GM23248 (cell line): Measurements from ENCODE around the gene DOK1. TPM values are rescaled to one million over a fixed set of nuclear protein-coding genes. Genes with fewer than 3 reads are reported as not detected.

ENCODE experiments used
- DNase-seq: peaks from one replicate; pipeline ENCODE4 v3.0.0-alpha.2; 2015
- H2AFZ ChIP-seq: fragments of 200-600 bp; sonication (generic); 2 replicates; pipeline ENCODE4 v1.6.1; 2016; ENCODE audit warnings: antibody characterized with exemption
- H3F3A ChIP-seq: fragments of 200-600 bp; sonication (generic); 2 replicates; pipeline ENCODE4 v1.6.1; 2016; ENCODE audit warnings: mild to moderate bottlenecking, antibody characterized with exemption, mixed run types; ENCODE audit not compliant: insufficient read depth
- H3K27ac ChIP-seq: fragments of 200-600 bp; sonication (generic); 2 replicates; pipeline ENCODE4 v1.5.1; 2016; ENCODE audit warnings: mild to moderate bottlenecking
- H3K27me3 ChIP-seq: fragments of 200-600 bp; sonication (generic); replicated peaks from 2 replicates; pipeline ENCODE4 v1.6.1; 2016; ENCODE audit warnings: mild to moderate bottlenecking; ENCODE audit not compliant: insufficient read depth
- H3K36me3 ChIP-seq: fragments of 200-600 bp; sonication (generic); 2 replicates; pipeline ENCODE4 v1.6.1; 2016; ENCODE audit warnings: low read depth, mild to moderate bottlenecking
- H3K4me1 ChIP-seq: fragments of 200-600 bp; sonication (generic); 2 replicates; pipeline ENCODE4 v1.6.1; 2016; ENCODE audit warnings: mild to moderate bottlenecking; ENCODE audit not compliant: insufficient read depth
- H3K4me2 ChIP-seq: fragments of 200-600 bp; sonication (generic); one replicate; pipeline ENCODE4 v1.6.1; 2016; ENCODE audit warnings: mild to moderate bottlenecking; ENCODE audit not compliant: unreplicated experiment
- H3K4me3 ChIP-seq: fragments of 200-600 bp; sonication (generic); 2 replicates; pipeline ENCODE4 v1.5.1; 2016; ENCODE audit warnings: mild to moderate bottlenecking
- H3K79me2 ChIP-seq: fragments of 200-600 bp; sonication (generic); 2 replicates; pipeline ENCODE4 v1.6.1; 2016; ENCODE audit warnings: mild to moderate bottlenecking; ENCODE audit not compliant: insufficient read depth
- H3K9ac ChIP-seq: fragments of 200-600 bp; sonication (generic); 2 replicates; pipeline ENCODE4 v1.6.1; 2016; ENCODE audit warnings: mild to moderate bottlenecking
- H3K9me2 ChIP-seq: fragments of 200-600 bp; sonication (generic); 2 replicates; pipeline ENCODE4 v1.6.1; 2016; ENCODE audit warnings: mixed run types, mild to moderate bottlenecking, moderate library complexity; ENCODE audit not compliant: insufficient read depth
- H3K9me3 ChIP-seq: fragments of 200-600 bp; sonication (generic); one replicate; pipeline ENCODE4 v1.6.1; 2017; ENCODE audit warnings: low read depth
- H4K20me1 ChIP-seq: fragments of 200-600 bp; sonication (generic); 2 replicates; pipeline ENCODE4 v1.6.0; 2016; ENCODE audit not compliant: insufficient read depth
- EZH2 ChIP-seq: fragments of 200-600 bp; sonication (generic); IDR thresholded peaks from 2 replicates; pipeline ENCODE4 v1.6.1; 2018; ENCODE audit warnings: antibody characterized with exemption, mild to moderate bottlenecking; ENCODE audit not compliant: insufficient read depth, poor library complexity, severe bottlenecking
- EZH2phosphoT487 ChIP-seq: fragments of 200-600 bp; sonication (generic); IDR thresholded peaks from 2 replicates; pipeline ENCODE4 v1.6.1; 2018; ENCODE audit warnings: antibody characterized with exemption, moderate library complexity, mild to moderate bottlenecking, low read depth; ENCODE audit not compliant: insufficient read depth
- WGBS, 2 experiments: methylation state at CpG; one replicate each; pipeline ENCODE4 v1.1.6; 2015 to 2017; ENCODE audit warnings: low lambda C conversion rate in 2 of 2, low coverage in 1 of 2; ENCODE audit errors: missing lambda C conversion rate in 2 of 2; 5-methylcytosine and 5-hydroxymethylcytosine counted together
- in situ Hi-C: fragments of 300-500 bp; cut with MboI; formaldehyde crosslinking; loops from 2 replicates; pipeline ENCODE4 v1.15.0; 2020
- polyA plus RNA-seq: library from polyadenylated mRNA; unstranded; fragments of >200 nt; fragmentation: Nextera tagmentation; extraction: Ambion mirVana; gene quantifications from 2 replicates; pipeline ENCODE4 v1.2.1, GENCODE V29; 2016
- total RNA-seq: library from RNA; depleted of rRNA; stranded (reverse); fragments of >200 nt; shearing (Covaris generic); gene quantifications from 2 replicates; pipeline ENCODE4 v1.2.3, GENCODE V29; 2014

DOK1 gene
- total and polyA plus RNA-seq, 2 experiments from 2014 or later = 32.2 to 32.6 TPM

- no peaks in the 10 kb centered on the region for H3K27me3 ChIP-seq
- no peaks in the 10 kb centered on the region for H3K9me2 ChIP-seq
- peak overlapping the region; percentile 93 for H2AFZ ChIP-seq
- H3K9ac ChIP-seq = peak overlapping the region; percentile 83
- peak; percentile 63 for DNase-seq
- no peaks in the 10 kb centered on the region for H3K9me3 ChIP-seq
- H3F3A ChIP-seq = peaks cover 9% of the 10 kb centered on the region; the same call in 1 of the 2 replicates
- H3K36me3 ChIP-seq = no peaks in the 10 kb centered on the region
- no peaks in the 10 kb centered on the region for H4K20me1 ChIP-seq
- peaks cover 55% of the 10 kb centered on the region for H3K79me2 ChIP-seq
- H3K27ac ChIP-seq = peak overlapping the region; percentile 87
- 19 to 23% methylated on average over 26 to 27 of the region's 27 CpGs for WGBS, 2 experiments
- H3K4me1 ChIP-seq = peaks cover 32% of the 10 kb centered on the region
- TF ChIP-seq EZH2phosphoT487 (no peak), EZH2 (no peak)
- in situ Hi-C loops = no loop called here
- H3K4me2 ChIP-seq = peak overlapping the region; percentile 84
- peak overlapping the region; percentile 97 for H3K4me3 ChIP-seq
Observed at GRCh38 chr2:74552914-74553811, 1.4 kb upstream of the DOK1 start.

GRCh38 chr2:74554820-74555531, 456 bp downstream of the DOK1 start:
- TF ChIP-seq EZH2 (no peak), EZH2phosphoT487 (no peak)
- H2AFZ ChIP-seq = peak overlapping the region; percentile 93
- peak overlapping the region; percentile 83 for H3K9ac ChIP-seq
- H3K36me3 ChIP-seq = no peaks in the 10 kb centered on the region
- H3K9me2 ChIP-seq = no peaks in the 10 kb centered on the region
- H3K79me2 ChIP-seq = peaks cover 50% of the 10 kb centered on the region
- no peaks in the 10 kb centered on the region for H4K20me1 ChIP-seq
- peak overlapping the region; percentile 97 for H3K4me3 ChIP-seq
- no peaks in the 10 kb centered on the region for H3K9me3 ChIP-seq
- in situ Hi-C loops = no loop called here
- DNase-seq = peak; percentile 67
- H3F3A ChIP-seq = peaks cover 12% of the 10 kb centered on the region; the same call in 1 of the 2 replicates
- peaks cover 23% of the 10 kb centered on the region for H3K4me1 ChIP-seq
- WGBS, 2 experiments = 17 to 21% methylated on average over 44 to 58 of the region's 58 CpGs
- H3K27me3 ChIP-seq = no peaks in the 10 kb centered on the region
- H3K4me2 ChIP-seq = peak overlapping the region; percentile 84
- peak overlapping the region; percentile 87 for H3K27ac ChIP-seq

GRCh38 chr2:74555610-74556103, 1.1 kb downstream of the DOK1 start:
- in situ Hi-C loops = no loop called here
- Histone ChIP-seq H3K4me1 (peaks cover 19% of the 10 kb centered on the region; the same call in 1 of the 2 replicates), H3F3A (peaks cover 12% of the 10 kb centered on the region; the same call in 1 of the 2 replicates), H3K9me2 (no peaks in the 10 kb centered on the region), H3K9me3 (no peaks in the 10 kb centered on the region), H3K4me2 (peak overlapping the region; percentile 84), H3K27ac (no peak overlapping the region), H3K27me3 (no peaks in the 10 kb centered on the region), H2AFZ (no peak overlapping the region), H3K4me3 (peak overlapping the region; percentile 97), H3K36me3 (no peaks in the 10 kb centered on the region), H3K79me2 (peaks cover 43% of the 10 kb centered on the region), H3K9ac (no peak overlapping the region), H4K20me1 (no peaks in the 10 kb centered on the region)
- 90% methylated on average over 12 to 16 of the region's 17 CpGs for whole genome bisulfite sequencing, 2 experiments
- TF ChIP-seq EZH2 (no peak), EZH2phosphoT487 (no peak)
- DNase-seq = no peak

GRCh38 chr2:74556159-74556558, 1.6 kb downstream of the DOK1 start:
- Histone ChIP-seq H4K20me1 (no peaks in the 10 kb centered on the region), H2AFZ (no peak overlapping the region), H3K9me3 (no peaks in the 10 kb centered on the region), H3K9ac (no peak overlapping the region), H3K36me3 (no peaks in the 10 kb centered on the region), H3K4me2 (no peak overlapping the region), H3K27me3 (no peaks in the 10 kb centered on the region), H3F3A (peaks cover 12% of the 10 kb centered on the region; the same call in 1 of the 2 replicates), H3K9me2 (no peaks in the 10 kb centered on the region), H3K4me3 (no peak overlapping the region), H3K27ac (no peak overlapping the region), H3K79me2 (peaks cover 38% of the 10 kb centered on the region), H3K4me1 (peaks cover 14% of the 10 kb centered on the region; the same call in 1 of the 2 replicates)
- no peak for DNase-seq
- in situ Hi-C loops = no loop called here
- TF ChIP-seq EZH2 (no peak), EZH2phosphoT487 (no peak)
- WGBS, 2 experiments = 96 to 97% methylated on average over 11 to 14 of the region's 14 CpGs
